ENCODE results near the gene NFIA. TPM values are rescaled to one million over a fixed set of nuclear protein-coding genes. Genes with fewer than 3 reads are reported as not detected.
A peak's percentile ranks its signal among the peaks of the same experiment; 100 is the strongest.

NFIA gene
- polyA plus RNA-seq, 1 donor = 9.6 TPM

GRCh38 chr1:61392409-61393242 is 310.3 kb downstream of the NFIA start:
- peaks cover 7% of the 10 kb centered on the region for H3K9me3 ChIP-seq (ENCODE audit: control insufficient read depth, low read depth, low read length)
- H3K36me3 ChIP-seq (ENCODE audit: control insufficient read depth, insufficient read depth, low read length) = peaks cover 11% of the 10 kb centered on the region
- DNase-seq = no peak
- WGBS (ENCODE audit: insufficient coverage, low lambda C conversion rate) = 100% methylated on average over 1 of the region's 11 CpGs
- H3K27ac ChIP-seq (ENCODE audit: low read length) = no peak overlapping the region
- H3K27me3 ChIP-seq (ENCODE audit: control insufficient read depth, insufficient read depth, low read length) = no peaks in the 10 kb centered on the region
- H3K4me3 ChIP-seq (ENCODE audit: low read length) = no peak overlapping the region
- no peaks in the 10 kb centered on the region for H3K4me1 ChIP-seq (ENCODE audit: control insufficient read depth, insufficient read depth, low read length)

GRCh38 chr1:61393575-61393974 is 311.2 kb downstream of the NFIA start:
- DNase-seq = no peak
- Histone ChIP-seq H3K4me3 (ENCODE audit: low read length) (no peak overlapping the region), H3K4me1 (ENCODE audit: control insufficient read depth, insufficient read depth, low read length) (no peaks in the 10 kb centered on the region), H3K27ac (ENCODE audit: low read length) (no peak overlapping the region), H3K9me3 (ENCODE audit: control insufficient read depth, low read depth, low read length) (peaks cover 7% of the 10 kb centered on the region), H3K27me3 (ENCODE audit: control insufficient read depth, insufficient read depth, low read length) (no peaks in the 10 kb centered on the region), H3K36me3 (ENCODE audit: control insufficient read depth, insufficient read depth, low read length) (peaks cover 11% of the 10 kb centered on the region)
- WGBS (ENCODE audit: insufficient coverage, low lambda C conversion rate) = 100% methylated on average over 1 of the region's 3 CpGs

GRCh38 chr1:61395146-61395800 is 312.9 kb downstream of the NFIA start:
- no peak for DNase-seq
- 87% methylated on average over 4 of the region's 6 CpGs for WGBS (ENCODE audit: insufficient coverage, low lambda C conversion rate)
- Histone ChIP-seq H3K27ac (ENCODE audit: low read length) (no peak overlapping the region), H3K4me1 (ENCODE audit: control insufficient read depth, insufficient read depth, low read length) (no peaks in the 10 kb centered on the region), H3K9me3 (ENCODE audit: control insufficient read depth, low read depth, low read length) (peaks cover 2% of the 10 kb centered on the region), H3K4me3 (ENCODE audit: low read length) (no peak overlapping the region), H3K27me3 (ENCODE audit: control insufficient read depth, insufficient read depth, low read length) (no peaks in the 10 kb centered on the region), H3K36me3 (ENCODE audit: control insufficient read depth, insufficient read depth, low read length) (peaks cover 4% of the 10 kb centered on the region)

- no peak overlapping the region for H3K4me3 ChIP-seq (ENCODE audit: low read length)
- DNase-seq = no peak
- H3K36me3 ChIP-seq (ENCODE audit: control insufficient read depth, insufficient read depth, low read length) = no peaks in the 10 kb centered on the region
- WGBS (ENCODE audit: insufficient coverage, low lambda C conversion rate) = no CpG with 5 or more reads among the region's 6 CpGs
- no peak overlapping the region for H3K27ac ChIP-seq (ENCODE audit: low read length)
- peaks cover 2% of the 10 kb centered on the region for H3K9me3 ChIP-seq (ENCODE audit: control insufficient read depth, low read depth, low read length)
- no peaks in the 10 kb centered on the region for H3K4me1 ChIP-seq (ENCODE audit: control insufficient read depth, insufficient read depth, low read length)
- no peaks in the 10 kb centered on the region for H3K27me3 ChIP-seq (ENCODE audit: control insufficient read depth, insufficient read depth, low read length)
These were observed 315.1 kb downstream of the NFIA start for GRCh38 chr1:61397495-61397894.

GRCh38 chr1:61397935-61398334 is 315.6 kb downstream of the NFIA start:
- H3K36me3 ChIP-seq (ENCODE audit: control insufficient read depth, insufficient read depth, low read length) = no peaks in the 10 kb centered on the region
- no peak overlapping the region for H3K4me3 ChIP-seq (ENCODE audit: low read length)
- DNase-seq = no peak
- peaks cover 2% of the 10 kb centered on the region for H3K9me3 ChIP-seq (ENCODE audit: control insufficient read depth, low read depth, low read length)
- no peak overlapping the region for H3K27ac ChIP-seq (ENCODE audit: low read length)
- no peaks in the 10 kb centered on the region for H3K27me3 ChIP-seq (ENCODE audit: control insufficient read depth, insufficient read depth, low read length)
- no peaks in the 10 kb centered on the region for H3K4me1 ChIP-seq (ENCODE audit: control insufficient read depth, insufficient read depth, low read length)
- WGBS (ENCODE audit: insufficient coverage, low lambda C conversion rate) = no CpG with 5 or more reads among the region's 3 CpGs

GRCh38 chr1:61399199-61399598 is 316.8 kb downstream of the NFIA start:
- Histone ChIP-seq H3K9me3 (ENCODE audit: control insufficient read depth, low read depth, low read length) (no peaks in the 10 kb centered on the region), H3K4me1 (ENCODE audit: control insufficient read depth, insufficient read depth, low read length) (no peaks in the 10 kb centered on the region), H3K4me3 (ENCODE audit: low read length) (no peak overlapping the region), H3K27ac (ENCODE audit: low read length) (no peak overlapping the region), H3K36me3 (ENCODE audit: control insufficient read depth, insufficient read depth, low read length) (no peaks in the 10 kb centered on the region), H3K27me3 (ENCODE audit: control insufficient read depth, insufficient read depth, low read length) (no peaks in the 10 kb centered on the region)
- 80% methylated on average over 1 of the region's 3 CpGs for WGBS (ENCODE audit: insufficient coverage, low lambda C conversion rate)
- no peak for DNase-seq

- H3K27ac ChIP-seq (ENCODE audit: low read length) = no peak overlapping the region
- WGBS (ENCODE audit: insufficient coverage, low lambda C conversion rate) = 71% methylated on average over 3 of the region's 5 CpGs
- no peak overlapping the region for H3K4me3 ChIP-seq (ENCODE audit: low read length)
- no peaks in the 10 kb centered on the region for H3K27me3 ChIP-seq (ENCODE audit: control insufficient read depth, insufficient read depth, low read length)
- no peaks in the 10 kb centered on the region for H3K9me3 ChIP-seq (ENCODE audit: control insufficient read depth, low read depth, low read length)
- no peaks in the 10 kb centered on the region for H3K4me1 ChIP-seq (ENCODE audit: control insufficient read depth, insufficient read depth, low read length)
- DNase-seq = no peak
- H3K36me3 ChIP-seq (ENCODE audit: control insufficient read depth, insufficient read depth, low read length) = no peaks in the 10 kb centered on the region
These were observed 317.9 kb downstream of the NFIA start for GRCh38 chr1:61400131-61400770.

- H3K9me3 ChIP-seq (ENCODE audit: control insufficient read depth, low read depth, low read length) = no peaks in the 10 kb centered on the region
- H3K4me3 ChIP-seq (ENCODE audit: low read length) = no peak overlapping the region
- H3K27me3 ChIP-seq (ENCODE audit: control insufficient read depth, insufficient read depth, low read length) = no peaks in the 10 kb centered on the region
- H3K4me1 ChIP-seq (ENCODE audit: control insufficient read depth, insufficient read depth, low read length) = no peaks in the 10 kb centered on the region
- 100% methylated on average over 1 of the region's 3 CpGs for WGBS (ENCODE audit: insufficient coverage, low lambda C conversion rate)
- no peak for DNase-seq
- H3K27ac ChIP-seq (ENCODE audit: low read length) = no peak overlapping the region
- no peaks in the 10 kb centered on the region for H3K36me3 ChIP-seq (ENCODE audit: control insufficient read depth, insufficient read depth, low read length)
These were observed 318.6 kb downstream of the NFIA start for GRCh38 chr1:61400997-61401396.

- no peak overlapping the region for H3K4me3 ChIP-seq (ENCODE audit: low read length)
- peaks cover 21% of the 10 kb centered on the region for H3K36me3 ChIP-seq (ENCODE audit: control insufficient read depth, insufficient read depth, low read length)
- no peaks in the 10 kb centered on the region for H3K4me1 ChIP-seq (ENCODE audit: control insufficient read depth, insufficient read depth, low read length)
- WGBS (ENCODE audit: insufficient coverage, low lambda C conversion rate) = 47% methylated on average over 4 of the region's 12 CpGs
- DNase-seq = peak in 1 of 2 donors; percentile 10
- no peaks in the 10 kb centered on the region for H3K9me3 ChIP-seq (ENCODE audit: control insufficient read depth, low read depth, low read length)
- no peaks in the 10 kb centered on the region for H3K27me3 ChIP-seq (ENCODE audit: control insufficient read depth, insufficient read depth, low read length)
- no peak overlapping the region for H3K27ac ChIP-seq (ENCODE audit: low read length)
These were observed 321.6 kb downstream of the NFIA start for GRCh38 chr1:61403679-61404596.

Measured in large intestine (tissue), 3 donors.